Measurements from ENCODE around the gene ALDH4A1.

- TF ChIP-seq, protein P1, sequence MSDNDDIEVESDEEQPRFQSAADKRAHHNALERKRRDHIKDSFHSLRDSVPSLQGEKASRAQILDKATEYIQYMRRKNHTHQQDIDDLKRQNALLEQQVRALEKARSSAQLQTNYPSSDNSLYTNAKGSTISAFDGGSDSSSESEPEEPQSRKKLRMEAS (IDR thresholded peaks at IDR 0.05) = no peak
- TF ChIP-seq FOXM1 (IDR thresholded peaks at IDR 0.05; ENCODE audit: borderline replicate concordance, low read depth) = no peak
- TF ChIP-seq CEBPB (IDR thresholded peaks at IDR 0.05) = no peak
- no peak for TF ChIP-seq REST (IDR thresholded peaks at IDR 0.05; ENCODE audit: low read depth)
- no peak for TF ChIP-seq TAF1 (IDR thresholded peaks at IDR 0.05; ENCODE audit: low read depth)
- no peak for TF ChIP-seq TCF12 (IDR thresholded peaks at IDR 0.05; ENCODE audit: low read depth)
- TF ChIP-seq USF1 (IDR thresholded peaks at IDR 0.05) = no peak
- no peak for TF ChIP-seq EP300 (IDR thresholded peaks at IDR 0.05; ENCODE audit: borderline replicate concordance)
- no peak for TF ChIP-seq EGR1 (IDR thresholded peaks at IDR 0.05)
- no peak for TF ChIP-seq YY1 (IDR thresholded peaks at IDR 0.05; ENCODE audit: low read depth)
- no peak for TF ChIP-seq NFIC (IDR thresholded peaks at IDR 0.05)
These were observed 26.6 kb downstream of the ALDH4A1 start for GRCh38 chr1:18875796-18876128.
